ENCODE measurements around the gene ALCAM. TPM values are rescaled to one million over a fixed set of nuclear protein-coding genes. Genes with fewer than 3 reads are reported as not detected.

Gene ALCAM
- total RNA-seq, 2 experiments from 2014 or later = 1.6 to 1.9 TPM

DNA sequence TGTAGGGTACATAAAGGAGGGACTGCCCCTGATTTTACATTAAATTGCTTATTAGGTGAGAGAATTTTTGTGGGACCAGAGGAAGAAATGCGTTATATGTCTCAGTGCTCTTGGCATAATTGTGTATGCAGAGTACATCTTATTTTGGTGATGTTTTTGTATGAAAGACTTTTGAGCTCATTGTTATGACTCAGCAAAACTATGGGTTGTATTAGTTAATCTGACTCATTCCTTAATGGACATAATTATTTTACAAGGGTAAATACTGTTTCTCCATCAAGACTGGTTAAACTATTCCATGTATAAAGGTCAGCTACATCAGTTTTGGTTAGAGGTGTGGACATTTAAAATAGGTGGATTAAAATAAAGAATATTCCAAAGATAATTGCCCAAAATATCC is 156.8 kb downstream of the ALCAM start:
- H3K9me3 Mint-ChIP-seq = no peaks in the 10 kb centered on the region
- intact Hi-C loops (cut with DNase I, micrococcal nuclease) = no loop called here
- CTCF ChIA-PET = no interaction called here
- H3K9me3 ChIP-seq (ENCODE audit: control insufficient read depth in 1 of 2, insufficient read depth in 1 of 2, low read length in 2 of 2) = no peaks in the 10 kb centered on the region
- H3K4me3 ChIP-seq (ENCODE audit: low read length) = no peak overlapping the region
- ATAC-seq (ENCODE audit: poor library complexity) (no peak), DNase-seq (no peak)
- H3K4me3 Mint-ChIP-seq = no peak overlapping the region
- no peaks in the 10 kb centered on the region for H3K27me3 Mint-ChIP-seq
- no peak overlapping the region for H3K27ac Mint-ChIP-seq
- H3K36me3 ChIP-seq (ENCODE audit: insufficient read depth, low read length) = no peaks in the 10 kb centered on the region
- no peaks in the 10 kb centered on the region for H3K27me3 ChIP-seq (ENCODE audit: control insufficient read depth in 1 of 2, insufficient read depth in 2 of 2, low read length in 2 of 2)
- TF ChIP-seq CTCF (IDR thresholded peaks at IDR 0.05) = no peak
- peaks cover 8% of the 10 kb centered on the region for H3K4me1 Mint-ChIP-seq (ENCODE audit: low read depth)
- H3K36me3 Mint-ChIP-seq (ENCODE audit: low read depth) = no peaks in the 10 kb centered on the region
- POLR2A ChIA-PET = no interaction called here
- H3K27ac ChIP-seq (ENCODE audit: low read depth in 1 of 2, low read length in 2 of 2) = no peak overlapping the region
- H3K4me1 ChIP-seq (ENCODE audit: insufficient read depth, low read length) = no peaks in the 10 kb centered on the region

DNA sequence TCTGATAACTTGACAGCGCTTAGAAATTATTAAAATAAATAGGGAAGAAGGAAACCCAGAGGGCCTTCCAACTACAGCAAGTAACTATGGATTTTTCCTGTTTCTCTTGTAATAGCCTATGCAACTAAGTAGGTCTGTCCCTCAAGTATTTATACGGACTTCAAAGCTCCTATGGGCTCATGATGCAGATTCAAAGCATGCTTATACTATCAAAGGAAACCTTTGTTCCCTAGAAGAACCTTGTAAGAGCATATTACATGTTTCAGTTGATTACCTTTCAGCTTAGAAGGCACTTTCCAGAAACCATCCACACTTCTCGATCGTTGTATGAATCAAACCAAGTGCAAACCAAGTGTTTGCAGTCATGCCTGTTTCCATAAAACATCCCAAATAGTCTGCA is 158.8 kb downstream of the ALCAM start:
- Mint-ChIP-seq H3K27ac (no peak overlapping the region), H3K9me3 (no peaks in the 10 kb centered on the region), H3K4me1 (ENCODE audit: low read depth) (peaks cover 4% of the 10 kb centered on the region), H3K27me3 (no peaks in the 10 kb centered on the region), H3K4me3 (no peak overlapping the region), H3K36me3 (ENCODE audit: low read depth) (no peaks in the 10 kb centered on the region)
- ChIA-PET CTCF (no interaction called here), POLR2A (no interaction called here)
- DNase-seq (no peak), ATAC-seq (ENCODE audit: poor library complexity) (no peak)
- no peaks in the 10 kb centered on the region for H3K27me3 ChIP-seq (ENCODE audit: control insufficient read depth in 1 of 2, insufficient read depth in 2 of 2, low read length in 2 of 2)
- no peak overlapping the region for H3K27ac ChIP-seq (ENCODE audit: low read depth in 1 of 2, low read length in 2 of 2)
- no peak overlapping the region for H3K4me3 ChIP-seq (ENCODE audit: low read length)
- H3K9me3 ChIP-seq (ENCODE audit: control insufficient read depth in 1 of 2, insufficient read depth in 1 of 2, low read length in 2 of 2) = no peaks in the 10 kb centered on the region
- no peak for TF ChIP-seq CTCF (IDR thresholded peaks at IDR 0.05)
- no peaks in the 10 kb centered on the region for H3K4me1 ChIP-seq (ENCODE audit: insufficient read depth, low read length)
- intact Hi-C loops (cut with DNase I, micrococcal nuclease) = no loop called here
- H3K36me3 ChIP-seq (ENCODE audit: insufficient read depth, low read length) = no peaks in the 10 kb centered on the region

DNA sequence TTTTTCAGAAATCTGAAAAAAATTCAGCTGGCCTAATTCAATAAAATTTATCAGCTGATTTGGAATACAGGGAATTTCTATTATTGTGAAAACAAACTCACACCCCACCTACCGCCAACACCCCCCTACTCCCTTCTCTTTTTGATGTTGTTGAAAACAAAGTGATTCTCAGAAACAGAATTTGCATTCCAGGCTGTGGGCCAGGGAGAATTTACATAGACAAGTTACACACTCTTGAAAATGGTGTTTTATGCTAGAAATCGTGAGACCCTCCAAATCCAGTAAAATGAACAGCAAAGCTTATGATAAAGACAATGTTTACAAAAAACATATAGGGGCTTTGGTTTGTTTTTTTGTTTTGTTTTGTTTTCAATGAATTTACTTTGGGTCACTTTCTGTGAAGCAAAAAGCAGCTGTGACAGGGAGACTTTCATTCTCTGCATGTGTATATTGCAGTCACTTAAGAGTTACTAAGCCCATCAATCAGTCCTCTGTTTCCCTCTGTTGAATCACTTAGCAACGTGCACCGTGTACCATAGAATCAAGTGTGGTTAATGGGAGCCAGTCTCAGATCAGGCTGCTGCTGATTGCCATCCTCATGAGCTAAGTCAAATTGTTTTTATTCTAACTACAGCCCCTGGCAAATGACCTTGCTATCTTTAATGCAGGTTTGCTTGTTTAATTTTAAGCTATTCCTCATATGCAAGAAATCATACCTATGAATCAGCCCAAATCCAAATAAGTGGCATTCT is 159.8 kb downstream of the ALCAM start:
- no peak for TF ChIP-seq CTCF (IDR thresholded peaks at IDR 0.05)
- Mint-ChIP-seq H3K27ac (no peak overlapping the region), H3K4me1 (ENCODE audit: low read depth) (peaks cover 4% of the 10 kb centered on the region), H3K4me3 (no peak overlapping the region), H3K27me3 (no peaks in the 10 kb centered on the region), H3K36me3 (ENCODE audit: low read depth) (no peaks in the 10 kb centered on the region), H3K9me3 (no peaks in the 10 kb centered on the region)
- H3K4me3 ChIP-seq (ENCODE audit: low read length) = no peak overlapping the region
- no peak overlapping the region for H3K27ac ChIP-seq (ENCODE audit: low read depth in 1 of 2, low read length in 2 of 2)
- no peak for ATAC-seq (ENCODE audit: poor library complexity)
- no peaks in the 10 kb centered on the region for H3K36me3 ChIP-seq (ENCODE audit: insufficient read depth, low read length)
- ChIA-PET POLR2A (interaction anchor here (0.6 kb wide), 1 partner anchor 38 kb away, joined by 4 read pairs; no protein-coding TSS in a partner anchor), CTCF (interaction anchor here (0.6 kb wide), 1 partner anchor 1128 kb away, joined by 3 read pairs; no protein-coding TSS in a partner anchor)
- intact Hi-C loops (cut with DNase I, micrococcal nuclease) = no loop called here
- no peak for DNase-seq
- no peaks in the 10 kb centered on the region for H3K27me3 ChIP-seq (ENCODE audit: control insufficient read depth in 1 of 2, insufficient read depth in 2 of 2, low read length in 2 of 2)
- no peaks in the 10 kb centered on the region for H3K9me3 ChIP-seq (ENCODE audit: control insufficient read depth in 1 of 2, insufficient read depth in 1 of 2, low read length in 2 of 2)
- no peaks in the 10 kb centered on the region for H3K4me1 ChIP-seq (ENCODE audit: insufficient read depth, low read length)
